ENCODE measurements around the gene SLC34A1.

GRCh38 chr5:177351392-177352329, 32.6 kb upstream of the SLC34A1 start, which contains the start of gene LMAN2:
- TF ChIP-seq CTCF (IDR thresholded peaks at IDR 0.05) (no peak), EZH2 (IDR thresholded peaks at IDR 0.05; ENCODE audit: borderline replicate concordance, insufficient read depth, low read depth, low read length, poor library complexity, severe bottlenecking) (no peak)
